HG03159 (cell line): ENCODE results near the gene FAM131C.

Experiments
- ATAC-seq: cut with Tn5 transposase; IDR thresholded peaks from one replicate; pipeline ENCODE4 v1.9.1; 2021; ENCODE audit warnings: mild to moderate bottlenecking, moderate library complexity; ENCODE audit not compliant: unreplicated experiment

FAM131C gene

GRCh38 chr1:16017461-16018303 lies 55.8 kb downstream of the FAM131C start, which contains the start of gene HSPB7:
Gene HSPB7 (minus strand): TSS chr1:16018043. CDS start chr1:16017963, 80 bp downstream.
- ATAC-seq: no peak

GRCh38 chr1:16017076-16017460 lies 56.4 kb downstream of the FAM131C start:
- no peak for ATAC-seq

GRCh38 chr1:16015960-16016901 lies 57.2 kb downstream of the FAM131C start:
- ATAC-seq: no peak

GRCh38 chr1:16015491-16015890 lies 58.0 kb downstream of the FAM131C start:
- no peak for ATAC-seq

- ATAC-seq: no peak
Measured at GRCh38 chr1:16014509-16015482, 58.7 kb downstream of the FAM131C start.

GRCh38 chr1:16013908-16014258 lies 59.6 kb downstream of the FAM131C start:
- no peak for ATAC-seq

GRCh38 chr1:16013220-16013907 lies 60.1 kb downstream of the FAM131C start:
- ATAC-seq: no peak

GRCh38 chr1:16012590-16013219 lies 60.7 kb downstream of the FAM131C start:
- ATAC-seq: no peak

GRCh38 chr1:16011936-16012589 lies 61.4 kb downstream of the FAM131C start:
- ATAC-seq: no peak

GRCh38 chr1:16010837-16011236 lies 62.6 kb downstream of the FAM131C start:
- no peak for ATAC-seq

- no peak for ATAC-seq
Measured at GRCh38 chr1:16009678-16010077, 63.8 kb downstream of the FAM131C start.

- no peak for ATAC-seq
Measured at GRCh38 chr1:16009030-16009460, 64.4 kb downstream of the FAM131C start.
